IPS-20b (cell line): ENCODE results near the gene CHFR.
"Not testable (repeated sequence)": the region's sequence is repeated elsewhere in the genome, so short reads cannot be mapped to it uniquely, and the experiment has no call there.

ENCODE experiments used
- H3K27ac ChIP-seq: one replicate; pipeline ENCODE4 v1.5.1; 2013; ENCODE audit warnings: low read length
- H3K27me3 ChIP-seq: 2 replicates; pipeline ENCODE4 v1.6.1; 2013; ENCODE audit warnings: mild to moderate bottlenecking, low read length, inconsistent platforms; ENCODE audit not compliant: insufficient read depth
- H3K36me3 ChIP-seq: 2 replicates; pipeline ENCODE4 v1.6.1; 2013; ENCODE audit warnings: low read depth, mild to moderate bottlenecking, inconsistent platforms, low read length, moderate library complexity; ENCODE audit not compliant: insufficient read depth
- H3K4me1 ChIP-seq: 2 replicates; pipeline ENCODE4 v1.6.1; 2013; ENCODE audit warnings: mild to moderate bottlenecking, control low read depth, inconsistent platforms, low read length, moderate library complexity; ENCODE audit not compliant: insufficient read depth
- H3K4me3 ChIP-seq: 2 replicates; pipeline ENCODE4 v1.5.1; 2013; ENCODE audit warnings: mild to moderate bottlenecking, low read length, inconsistent platforms
- H3K9ac ChIP-seq: 2 replicates; pipeline ENCODE4 v1.6.1; 2013; ENCODE audit warnings: low read depth, mild to moderate bottlenecking, inconsistent platforms, low read length, moderate library complexity
- H3K9me3 ChIP-seq: 2 replicates; pipeline ENCODE4 v1.6.1; 2013; ENCODE audit warnings: mild to moderate bottlenecking, low read depth, low read length, inconsistent platforms; ENCODE audit not compliant: insufficient read depth

Gene CHFR

GRCh38 chr12:132825089-132825488 lies 62.3 kb downstream of the CHFR start:
- H3K36me3 ChIP-seq: peaks cover 41% of the 10 kb centered on the region
- no peaks in the 10 kb centered on the region for H3K4me1 ChIP-seq
- no peak overlapping the region for H3K9ac ChIP-seq
- no peaks in the 10 kb centered on the region for H3K9me3 ChIP-seq
- H3K4me3 ChIP-seq: no peak overlapping the region
- H3K27me3 ChIP-seq: no peaks in the 10 kb centered on the region
- H3K27ac ChIP-seq: no peak overlapping the region

GRCh38 chr12:132824053-132824452 lies 63.4 kb downstream of the CHFR start:
- Histone ChIP-seq H3K9ac (no peak overlapping the region), H3K27ac (no peak overlapping the region), H3K36me3 (peaks cover 51% of the 10 kb centered on the region), H3K9me3 (no peaks in the 10 kb centered on the region), H3K4me3 (no peak overlapping the region), H3K27me3 (no peaks in the 10 kb centered on the region), H3K4me1 (no peaks in the 10 kb centered on the region)

DNA sequence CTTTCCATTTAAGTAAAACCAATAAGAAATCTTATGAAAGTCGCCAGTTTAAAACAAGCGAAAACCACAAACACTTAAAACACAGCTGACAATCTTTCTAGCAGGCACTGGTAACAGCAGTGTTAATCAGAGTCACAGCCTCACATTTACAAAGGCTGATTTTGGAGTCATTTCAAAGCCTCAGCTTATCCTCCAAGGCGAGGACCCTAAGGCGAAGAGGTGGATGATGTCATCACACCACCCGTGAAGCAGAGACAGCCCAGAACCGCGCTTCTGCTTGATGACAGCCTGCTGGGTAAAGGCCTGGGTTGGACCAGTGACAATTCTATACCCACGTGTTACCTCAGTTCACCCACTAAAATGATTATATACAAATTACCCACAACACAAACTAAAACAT lies 68.8 kb downstream of the CHFR start:
- Histone ChIP-seq H3K27ac (no peak overlapping the region), H3K27me3 (no peaks in the 10 kb centered on the region), H3K36me3 (peaks cover 61% of the 10 kb centered on the region), H3K9ac (no peak overlapping the region), H3K9me3 (no peaks in the 10 kb centered on the region), H3K4me3 (no peak overlapping the region), H3K4me1 (no peaks in the 10 kb centered on the region)

- Histone ChIP-seq H3K4me3 (no peak overlapping the region), H3K36me3 (peaks cover 66% of the 10 kb centered on the region), H3K4me1 (no peaks in the 10 kb centered on the region), H3K9me3 (no peaks in the 10 kb centered on the region; the same call in none of the 2 replicates), H3K27ac (no peak overlapping the region), H3K9ac (no peak overlapping the region), H3K27me3 (no peaks in the 10 kb centered on the region)
Measured at GRCh38 chr12:132814232-132814631, 73.2 kb downstream of the CHFR start.

DNA sequence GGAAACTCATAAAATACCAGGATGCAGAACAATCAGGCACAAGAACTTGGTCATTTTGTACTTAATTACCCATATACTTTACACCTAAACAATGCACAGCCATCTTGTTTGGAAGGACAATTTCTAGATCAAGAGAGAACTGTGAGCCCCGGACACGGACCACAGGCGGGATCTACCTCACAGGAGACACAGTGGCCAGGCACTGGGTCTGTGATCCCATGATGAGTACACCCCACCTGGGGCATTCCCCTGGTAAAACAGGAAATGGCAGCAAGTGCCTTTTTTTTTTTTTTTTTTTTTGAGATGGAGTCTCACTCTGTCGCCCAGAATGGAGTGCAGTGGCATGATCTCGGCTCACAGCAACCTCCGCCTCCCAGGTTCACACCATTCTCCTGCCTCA lies 74.0 kb downstream of the CHFR start:
- H3K4me1 ChIP-seq: no peaks in the 10 kb centered on the region
- no peak overlapping the region for H3K27ac ChIP-seq
- no peaks in the 10 kb centered on the region; the same call in none of the 2 replicates for H3K9me3 ChIP-seq
- peaks cover 60% of the 10 kb centered on the region for H3K36me3 ChIP-seq
- no peak overlapping the region for H3K9ac ChIP-seq
- H3K4me3 ChIP-seq: no peak overlapping the region
- H3K27me3 ChIP-seq: no peaks in the 10 kb centered on the region

DNA sequence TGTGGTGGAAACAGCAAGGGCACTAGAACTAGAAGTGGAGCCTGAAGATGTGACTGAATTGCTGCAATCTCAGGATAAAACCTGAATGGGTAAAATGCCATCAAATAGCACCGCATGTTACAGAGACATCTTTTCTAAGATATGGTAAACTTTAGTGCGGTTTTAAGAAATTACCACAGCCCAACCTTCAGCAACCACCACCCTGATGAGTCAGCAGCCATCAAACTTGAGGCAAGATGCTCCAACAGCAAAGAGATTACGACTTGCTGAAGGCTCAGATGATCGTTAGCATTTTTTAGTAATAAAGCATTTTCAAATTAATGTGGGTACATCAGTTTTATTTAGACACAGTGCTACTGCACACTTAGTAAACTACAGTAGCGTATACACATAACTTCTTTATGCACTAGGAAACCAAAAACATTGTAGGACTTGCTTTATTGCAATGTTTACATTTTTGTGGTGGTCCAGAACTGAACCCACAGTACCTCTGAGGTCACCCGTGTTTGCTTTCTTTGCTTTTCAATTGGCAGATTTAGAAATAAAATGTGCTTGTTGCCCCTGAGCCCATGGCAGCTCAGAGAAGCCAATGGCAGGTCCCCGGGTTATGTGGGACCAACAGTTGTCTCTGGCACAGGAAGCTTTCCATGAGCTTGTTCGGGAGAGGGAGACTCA lies 74.6 kb downstream of the CHFR start:
- Histone ChIP-seq H3K4me1 (no peaks in the 10 kb centered on the region), H3K4me3 (no peak overlapping the region), H3K9me3 (no peaks in the 10 kb centered on the region; the same call in none of the 2 replicates), H3K36me3 (peaks cover 61% of the 10 kb centered on the region), H3K27me3 (no peaks in the 10 kb centered on the region), H3K27ac (no peak overlapping the region), H3K9ac (no peak overlapping the region)

- not testable (repeated sequence) for H3K9me3 ChIP-seq, H3K9ac ChIP-seq, H3K4me3 ChIP-seq, H3K4me1 ChIP-seq, H3K27ac ChIP-seq, H3K27me3 ChIP-seq
- H3K36me3 ChIP-seq: peaks cover 60% of the 10 kb centered on the region
Measured at GRCh38 chr12:132809391-132809790, 78.0 kb downstream of the CHFR start.

DNA sequence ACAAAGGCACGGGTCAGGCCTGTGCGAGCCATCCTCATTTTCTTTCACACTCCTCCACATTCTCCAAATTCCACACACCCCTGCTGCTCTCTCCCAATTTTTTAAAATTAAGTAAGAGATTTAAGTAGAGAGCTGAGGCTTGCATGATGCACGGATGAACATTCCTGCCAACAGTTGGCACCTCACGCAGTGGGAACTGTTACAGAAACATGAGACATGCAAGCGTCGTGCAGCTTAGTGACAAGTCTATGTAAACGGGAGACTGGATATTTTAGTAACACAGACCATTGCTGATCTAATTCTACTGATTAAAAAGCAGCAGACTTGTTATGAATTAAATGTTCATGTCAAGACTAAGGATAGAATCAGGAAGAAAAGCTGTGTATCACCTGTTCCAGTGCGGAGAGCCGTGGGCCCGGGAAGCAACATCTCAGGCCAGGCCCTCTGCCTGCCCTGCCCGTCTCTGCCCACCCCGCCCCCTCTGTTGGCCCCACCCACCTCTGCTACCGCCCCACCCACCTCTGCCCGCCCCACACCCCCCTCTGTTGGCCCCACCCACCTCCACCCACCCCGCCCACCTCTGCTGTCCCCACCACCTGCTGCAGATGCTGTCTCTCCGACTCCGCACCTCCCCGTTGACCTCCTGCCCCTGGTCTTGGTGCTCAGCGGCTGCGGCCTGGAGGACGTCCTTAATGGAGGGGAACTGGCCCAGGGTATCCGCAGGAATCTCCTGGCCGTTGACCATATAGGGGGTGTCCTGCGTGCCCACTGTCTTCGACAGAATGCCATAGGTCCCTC lies 79.9 kb downstream of the CHFR start:
- Histone ChIP-seq H3K27me3 (no peaks in the 10 kb centered on the region), H3K36me3 (peaks cover 61% of the 10 kb centered on the region), H3K4me1 (no peaks in the 10 kb centered on the region), H3K9me3 (no peaks in the 10 kb centered on the region; the same call in none of the 2 replicates), H3K9ac (no peak overlapping the region), H3K27ac (no peak overlapping the region), H3K4me3 (no peak overlapping the region)

DNA sequence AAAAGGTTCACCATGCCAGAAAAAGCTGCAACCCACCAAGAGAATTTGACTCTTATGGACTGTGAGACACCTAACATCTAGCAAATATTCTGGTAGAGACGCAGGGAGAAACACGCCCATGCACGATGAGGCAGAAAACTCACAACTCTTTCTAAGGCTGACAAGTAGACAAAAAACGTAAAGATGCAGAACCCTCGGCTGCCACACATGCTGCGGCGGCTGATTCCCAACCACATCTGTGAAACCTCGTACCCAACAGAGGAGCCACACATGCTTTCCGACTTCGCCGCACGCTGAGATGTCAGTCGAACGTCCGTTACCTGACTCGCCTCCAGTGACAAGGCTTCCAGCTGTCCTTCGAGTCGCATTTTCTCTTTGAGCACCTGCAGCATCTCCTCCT lies 80.5 kb downstream of the CHFR start:
- Histone ChIP-seq H3K27ac (no peak overlapping the region), H3K4me3 (no peak overlapping the region), H3K27me3 (no peaks in the 10 kb centered on the region), H3K4me1 (no peaks in the 10 kb centered on the region), H3K9me3 (no peaks in the 10 kb centered on the region; the same call in 1 of the 2 replicates), H3K36me3 (peaks cover 60% of the 10 kb centered on the region), H3K9ac (no peak overlapping the region)

- Histone ChIP-seq H3K9ac (no peak overlapping the region), H3K4me1 (no peaks in the 10 kb centered on the region), H3K4me3 (no peak overlapping the region), H3K36me3 (peaks cover 74% of the 10 kb centered on the region), H3K27ac (no peak overlapping the region), H3K27me3 (no peaks in the 10 kb centered on the region), H3K9me3 (no peaks in the 10 kb centered on the region)
Measured at GRCh38 chr12:132804426-132804861, 83.0 kb downstream of the CHFR start.

GRCh38 chr12:132803888-132804287 lies 83.5 kb downstream of the CHFR start:
- H3K27ac ChIP-seq: no peak overlapping the region
- H3K9me3 ChIP-seq: no peaks in the 10 kb centered on the region
- H3K36me3 ChIP-seq: peaks cover 79% of the 10 kb centered on the region
- H3K4me1 ChIP-seq: no peaks in the 10 kb centered on the region
- no peaks in the 10 kb centered on the region for H3K27me3 ChIP-seq
- no peak overlapping the region for H3K9ac ChIP-seq
- no peak overlapping the region for H3K4me3 ChIP-seq

GRCh38 chr12:132803125-132803524 lies 84.3 kb downstream of the CHFR start:
- no peak overlapping the region for H3K27ac ChIP-seq
- H3K4me3 ChIP-seq: no peak overlapping the region
- H3K9ac ChIP-seq: no peak overlapping the region
- H3K9me3 ChIP-seq: no peaks in the 10 kb centered on the region
- H3K27me3 ChIP-seq: no peaks in the 10 kb centered on the region
- H3K4me1 ChIP-seq: no peaks in the 10 kb centered on the region
- peaks cover 79% of the 10 kb centered on the region for H3K36me3 ChIP-seq
